HepG2 (cell line): ENCODE data around the gene ZNF503. TPM values are rescaled to one million over a fixed set of nuclear protein-coding genes. Genes with fewer than 3 reads are reported as not detected.

Experiments
- AHDC1 ChIP-seq: sonication (generic); formaldehyde crosslinking; IDR thresholded peaks from 2 replicates; pipeline ENCODE4 v1.5.1; 2020; ENCODE audit warnings: mild to moderate bottlenecking, missing genetic modification reagents, borderline replicate concordance
- AHR ChIP-seq: IDR thresholded peaks from 2 replicates; pipeline ENCODE4 v1.6.1; 2018; ENCODE audit warnings: missing genetic modification reagents, missing compliant biosample characterization
- ARNT2 ChIP-seq: sonication (generic); formaldehyde crosslinking; IDR thresholded peaks from 2 replicates; pipeline ENCODE4 v1.8.0; 2022; ENCODE audit warnings: mild to moderate bottlenecking, low read depth, missing genetic modification reagents, moderate library complexity
- ATF7 ChIP-seq, 2 experiments: fragments of 450-650 bp in 1 of 2; sonication (generic) in 1 of 2; formaldehyde crosslinking in 1 of 2; IDR thresholded peaks; 2 replicates each; pipeline versions ENCODE4 v1.4.0 to v1.6.1; 2016 to 2020; ENCODE audit warnings: antibody characterized with exemption in 1 of 2, mild to moderate bottlenecking in 1 of 2, missing genetic modification reagents in 1 of 2
- CCAR2 ChIP-seq: fragments of 200-400 bp; formaldehyde crosslinking; optimal IDR thresholded peaks from 2 replicates; pipeline ENCODE3; 2018; ENCODE audit warnings: low read depth, mild to moderate bottlenecking, low read length, moderate library complexity
- EZH2 ChIP-seq: conservative IDR thresholded peaks from 2 replicates; pipeline ENCODE4 v1.6.1; 2012; ENCODE audit warnings: mild to moderate bottlenecking, low read depth, low read length, moderate library complexity
- HCFC1 ChIP-seq: fragments of 150-350 bp; IDR thresholded peaks from 2 replicates; pipeline ENCODE4 v1.6.1; 2014; ENCODE audit warnings: low read depth, low read length
- HNRNPL ChIP-seq: fragments of 200-400 bp; formaldehyde crosslinking; IDR thresholded peaks from 2 replicates; pipeline ENCODE4 v1.6.1; 2017; ENCODE audit warnings: mild to moderate bottlenecking, low read depth, low read length
- KLF6 ChIP-seq: IDR thresholded peaks from 2 replicates; pipeline ENCODE4 v1.8.0; 2016; ENCODE audit warnings: missing biosample characterization, missing genetic modification reagents
- MAF1 ChIP-seq: sonication (generic); formaldehyde crosslinking; IDR thresholded peaks from 2 replicates; pipeline ENCODE4 v1.5.0; 2020; ENCODE audit warnings: missing genetic modification reagents, borderline replicate concordance
- MYC ChIP-seq: sonication (generic); formaldehyde crosslinking; IDR thresholded peaks from 2 replicates; pipeline ENCODE4 v1.9.0; 2021; ENCODE audit warnings: missing genetic modification reagents, borderline replicate concordance
- NR2C2 ChIP-seq: sonication (generic); formaldehyde crosslinking; IDR thresholded peaks from 2 replicates; pipeline ENCODE4 v1.4.0; 2020; ENCODE audit warnings: missing genetic modification reagents, mild to moderate bottlenecking, moderate library complexity, borderline replicate concordance
- NR3C1 ChIP-seq: sonication (generic); formaldehyde crosslinking; IDR thresholded peaks from 2 replicates; pipeline ENCODE4 v1.4.0; 2020; ENCODE audit warnings: missing genetic modification reagents
- PCBP1 ChIP-seq: fragments of 200-400 bp; formaldehyde crosslinking; IDR thresholded peaks from 2 replicates; pipeline ENCODE4 v1.6.1; 2017; ENCODE audit warnings: mild to moderate bottlenecking, low read depth, low read length, borderline replicate concordance
- TCF7L2 ChIP-seq: IDR thresholded peaks from 2 replicates; pipeline ENCODE4 v1.6.1; 2011; ENCODE audit warnings: mild to moderate bottlenecking, low read depth, low read length, moderate library complexity
- U2AF2 ChIP-seq: fragments of 200-400 bp; formaldehyde crosslinking; IDR thresholded peaks from 2 replicates; pipeline ENCODE4 v1.6.1; 2017; ENCODE audit warnings: low read depth, mild to moderate bottlenecking, low read length
- ZFP1 ChIP-seq: IDR thresholded peaks from 2 replicates; pipeline ENCODE4 v1.6.1; 2016
- ZNF253 ChIP-seq: sonication (generic); formaldehyde crosslinking; IDR thresholded peaks from 2 replicates; pipeline ENCODE4 v1.8.0; 2022; ENCODE audit warnings: mild to moderate bottlenecking, missing genetic modification reagents, borderline replicate concordance
- ZNF552 ChIP-seq: sonication (generic); formaldehyde crosslinking; IDR thresholded peaks from 2 replicates; pipeline ENCODE4 v1.9.0; 2022; ENCODE audit warnings: missing genetic modification reagents, mild to moderate bottlenecking, borderline replicate concordance
- ZNF670 ChIP-seq: sonication (generic); formaldehyde crosslinking; IDR thresholded peaks from 2 replicates; pipeline ENCODE4 v1.8.0; 2022; ENCODE audit warnings: mild to moderate bottlenecking, missing genetic modification reagents, borderline replicate concordance
- ZNF709 ChIP-seq: sonication (generic); formaldehyde crosslinking; IDR thresholded peaks from 2 replicates; pipeline ENCODE4 v1.5.0; 2020; ENCODE audit warnings: mild to moderate bottlenecking, missing genetic modification reagents
- ZNF772 ChIP-seq: sonication (generic); formaldehyde crosslinking; IDR thresholded peaks from 2 replicates; pipeline ENCODE4 v1.5.0; 2020; ENCODE audit warnings: mild to moderate bottlenecking, missing genetic modification reagents
- ZNF83 ChIP-seq: sonication (generic); formaldehyde crosslinking; IDR thresholded peaks from 2 replicates; pipeline ENCODE4 v1.4.0; 2020; ENCODE audit warnings: missing genetic modification reagents, mild to moderate bottlenecking, borderline replicate concordance
- ZZZ3 ChIP-seq: sonication (generic); formaldehyde crosslinking; IDR thresholded peaks from 2 replicates; pipeline ENCODE4 v1.4.0; 2020; ENCODE audit warnings: missing genetic modification reagents, mild to moderate bottlenecking, borderline replicate concordance
- polyA plus RNA-seq, 8 experiments: library from polyadenylated mRNA; depleted of rRNA in 3 of 8; stranded (reverse) in 7 of 8; unstranded in 1 of 8; fragments of >200 nt; fragmentation: Illumina TruSeq in 4 of 8; extraction: Trizol in 4 of 8; gene quantifications; 2 replicates each; pipeline versions ENCODE4 v1.2.1 to v1.2.3, GENCODE V29; 2011 to 2016; ENCODE audit warnings: low read depth in 4 of 8, missing spikeins in 1 of 8, mixed read lengths in 1 of 8; ENCODE audit not compliant: insufficient read depth in 1 of 8
- total RNA-seq, 5 experiments: library from RNA; depleted of rRNA; stranded (reverse); fragments of >200 nt; fragmentation: Illumina TruSeq; extraction: Trizol; gene quantifications; 2 replicates each; pipeline ENCODE4 v1.2.3, GENCODE V29; 2016; ENCODE audit warnings: low read depth in 1 of 5

The ZNF503 gene
- total and polyA plus RNA-seq, 2 of the 13 experiments (the other 11 are each of a cell fraction or from before 2014, with no cell fraction given), result 2.7 to 8.3 TPM

GRCh38 chr10:75401569-75402485 is at the start of gene ZNF503 (continued):
- TF ChIP-seq AHDC1 (CRISPR knock-in tag) (peak; percentile 55; the same call in 1 of the 2 replicates), MAF1 (CRISPR knock-in tag) (0 out of 2 replicates have a peak, but pooled peaks have one; percentile 81), HNRNPL (no peak), ZFP1 (CRISPR knock-in tag) (no peak), ZNF772 (CRISPR knock-in tag) (no peak; the same call in 1 of the 2 replicates), ZNF253 (no peak), ZNF83 (CRISPR knock-in tag) (no peak), KLF6 (CRISPR knock-in tag) (peak; percentile 56; the same call in 1 of the 2 replicates), TCF7L2 (peak; percentile 60; the same call in 1 of the 2 replicates), ATF7 (IDR thresholded peaks at IDR 0.05) (no peak), ATF7 (CRISPR knock-in tag; IDR thresholded peaks at IDR 0.05) (no peak), U2AF2 (no peak), CCAR2 (no peak), ZNF552 (CRISPR knock-in tag) (no peak), ZZZ3 (CRISPR knock-in tag) (no peak), NR3C1 (CRISPR knock-in tag) (no peak), HCFC1 (peak; percentile 15; the same call in 1 of the 2 replicates), NR2C2 (CRISPR knock-in tag) (peak; percentile 93), ARNT2 (CRISPR knock-in tag) (peak; percentile 73), ZNF670 (CRISPR knock-in tag) (no peak; the same call in 1 of the 2 replicates), ZNF709 (CRISPR knock-in tag) (peak; percentile 67; the same call in 1 of the 2 replicates), PCBP1 (no peak), AHR (CRISPR knock-in tag) (peak; percentile 58), EZH2 (no peak), MYC (CRISPR knock-in tag) (peak; percentile 55; the same call in 1 of the 2 replicates)
